K562 (cell line): ENCODE results near the gene GRIA3.
A peak's percentile ranks its signal among the peaks of the same experiment; 100 is the strongest.

Source experiments
- CTCF ChIP-seq, 3 experiments: IDR thresholded peaks in 2 of 3; conservative IDR thresholded peaks in 1 of 3; 2 replicates each; pipeline ENCODE4 v1.5.1; 2011 to 2012; ENCODE audit warnings: low read length in 3 of 3, mild to moderate bottlenecking in 3 of 3, control low read depth in 2 of 3, improper control_type of control experiment in 1 of 3, inconsistent platforms in 1 of 3, low read depth in 1 of 3, mixed read lengths in 1 of 3, moderate library complexity in 1 of 3; ENCODE audit not compliant: insufficient read depth in 2 of 3
- HLTF ChIP-seq: fragments of 450-650 bp; IDR thresholded peaks from 2 replicates; pipeline ENCODE4 v1.6.1; 2016
- KLF10 ChIP-seq: fragments of 250-450 bp; sonication (Bioruptor Pico); IDR thresholded peaks from 2 replicates; pipeline ENCODE4 v1.6.1; 2021; ENCODE audit warnings: matching md5 sums
- MAX ChIP-seq: sonication (generic); formaldehyde crosslinking; IDR thresholded peaks from 2 replicates; pipeline ENCODE4 v1.9.0; 2022; ENCODE audit warnings: mild to moderate bottlenecking, missing genetic modification reagents
- MLLT1 ChIP-seq, 2 experiments: fragments of 450-650 bp; IDR thresholded peaks; 2 replicates each; pipeline ENCODE4 v1.6.1; 2016
- MYBL2 ChIP-seq, 2 experiments: fragments of 450-650 bp in 1 of 2; sonication (generic) in 1 of 2; formaldehyde crosslinking in 1 of 2; IDR thresholded peaks; 2 replicates each; pipeline versions ENCODE4 v1.6.1 to v1.8.1; 2017 to 2022; ENCODE audit warnings: borderline replicate concordance in 1 of 2, inconsistent platforms in 1 of 2, low read depth in 1 of 2, mild to moderate bottlenecking in 1 of 2, missing genetic modification reagents in 1 of 2, moderate library complexity in 1 of 2
- MYC ChIP-seq, 2 experiments: fragments of 250-450 bp in 1 of 2; sonication (Bioruptor Pico) in 1 of 2; IDR thresholded peaks; 2 replicates each; pipeline versions ENCODE4 v1.5.1 to v1.6.1; 2012 to 2021; ENCODE audit warnings: low read depth in 2 of 2, borderline replicate concordance in 1 of 2, improper control_type of control experiment in 1 of 2, low read length in 1 of 2, mild to moderate bottlenecking in 1 of 2, moderate library complexity in 1 of 2
- POU5F1 ChIP-seq: fragments of 150-350 bp; IDR thresholded peaks from 2 replicates; pipeline ENCODE4 v1.6.1; 2014; ENCODE audit warnings: borderline replicate concordance, low read length, low read depth, mild to moderate bottlenecking; ENCODE audit not compliant: partially characterized antibody
- SMARCC2 ChIP-seq: fragments of 450-650 bp; IDR thresholded peaks from 2 replicates; pipeline ENCODE4 v1.6.1; 2017; ENCODE audit warnings: antibody characterized with exemption, moderate library complexity, mild to moderate bottlenecking, low read depth
- USF1 ChIP-seq: sonication (generic); formaldehyde crosslinking; IDR thresholded peaks from 2 replicates; pipeline ENCODE4 v1.9.0; 2022; ENCODE audit warnings: mild to moderate bottlenecking, missing genetic modification reagents
- ZFP91 ChIP-seq: sonication (generic); formaldehyde crosslinking; IDR thresholded peaks from 2 replicates; pipeline ENCODE4 v1.8.0; 2022; ENCODE audit warnings: mild to moderate bottlenecking, missing genetic modification reagents
- ZKSCAN1 ChIP-seq: fragments of 150-350 bp; IDR thresholded peaks from 2 replicates; pipeline ENCODE4 v1.6.1; 2016; ENCODE audit warnings: low read depth, low read length
- ZNF407 ChIP-seq: fragments of 450-650 bp; IDR thresholded peaks from 2 replicates; pipeline ENCODE4 v1.6.1; 2016; ENCODE audit warnings: low read depth

GRCh38 chrX:123525123-123525725 is 341.1 kb downstream of the GRIA3 start:
- peak; percentile 50; the same call in 1 of the 2 replicates for TF ChIP-seq USF1 (CRISPR knock-in tag)
- no peak for TF ChIP-seq ZFP91 (CRISPR knock-in tag)
- no peak for TF ChIP-seq ZKSCAN1
- no peak for TF ChIP-seq MAX (CRISPR knock-in tag)
- no peak for TF ChIP-seq MLLT1 (IDR thresholded peaks at IDR 0.05)
- no peak for TF ChIP-seq KLF10 (CRISPR knock-in tag)
- TF ChIP-seq MYBL2 (IDR thresholded peaks at IDR 0.05; ENCODE audit: low read depth), result no peak
- TF ChIP-seq MYBL2 (CRISPR knock-in tag; IDR thresholded peaks at IDR 0.05; ENCODE audit: borderline replicate concordance), result no peak
- no peak for TF ChIP-seq SMARCC2
- TF ChIP-seq HLTF, result no peak
- TF ChIP-seq POU5F1, result no peak
- TF ChIP-seq MYC (IDR thresholded peaks at IDR 0.05; ENCODE audit: low read depth, low read length), result no peak
- no peak for TF ChIP-seq MYC (CRISPR knock-in tag; IDR thresholded peaks at IDR 0.05; ENCODE audit: borderline replicate concordance, low read depth)
- no peak for TF ChIP-seq ZNF407
- no peak for TF ChIP-seq CTCF (IDR thresholded peaks at IDR 0.05 in 2 of 3, conservative IDR thresholded peaks at IDR 0.05 in 1 of 3; ENCODE audit: insufficient read depth in 2 of 3, low read depth in 1 of 3, low read length in 3 of 3)
